Thyroid gland (tissue), 4 donors: ENCODE data around the gene DLG2. TPM values are rescaled to one million over a fixed set of nuclear protein-coding genes. Genes with fewer than 3 reads are reported as not detected.
"Not testable (repeated sequence)": the region's sequence is repeated elsewhere in the genome, so short reads cannot be mapped to it uniquely, and the experiment has no call there.

ENCODE experiments used
- DNase-seq, 2 donors: peaks; one replicate each; pipeline ENCODE4 v3.0.0-alpha.2; 2019
- H3K27ac ChIP-seq, 3 donors: fragments of 200-600 bp; sonication (generic); 1 replicate in 2 of 3; 2 replicates in 1 of 3; pipeline ENCODE4 v1.5.1; 2016 to 2019; ENCODE audit warnings: mild to moderate bottlenecking in 1 of 3, moderate library complexity in 1 of 3
- H3K27me3 ChIP-seq: fragments of 200-600 bp; sonication (generic); one replicate; pipeline ENCODE4 v1.5.1; 2019
- H3K36me3 ChIP-seq, 2 donors: fragments of 200-600 bp; sonication (generic); one replicate each; pipeline ENCODE4 v1.5.1; 2016 to 2019
- H3K4me1 ChIP-seq, 2 donors: fragments of 200-600 bp; sonication (generic); one replicate each; pipeline ENCODE4 v1.5.1; 2017 to 2019
- H3K4me3 ChIP-seq, 3 donors: fragments of 200-600 bp; sonication (generic); replicated peaks in 1 of 3; 1 replicate in 2 of 3; 2 replicates in 1 of 3; pipeline ENCODE4 v1.5.1; 2016; ENCODE audit warnings: mild to moderate bottlenecking in 1 of 3
- H3K9me3 ChIP-seq: fragments of 200-600 bp; sonication (generic); one replicate; pipeline ENCODE4 v1.5.1; 2017
- CTCF ChIP-seq, 6 experiments: fragments of 200-600 bp in 3 of 6; fragments of 450-650 bp in 3 of 6; sonication (generic) in 3 of 6; IDR thresholded peaks; one replicate each; pipeline ENCODE4 v1.5.1; 2016 to 2019; ENCODE audit warnings: antibody characterized with exemption in 6 of 6, mild to moderate bottlenecking in 2 of 6, inconsistent platforms in 1 of 6, moderate library complexity in 1 of 6
- POLR2A ChIP-seq, 2 donors: fragments of 450-650 bp; IDR thresholded peaks; one replicate each; pipeline ENCODE4 v1.6.1; 2017; ENCODE audit warnings: antibody characterized with exemption in 2 of 2, mild to moderate bottlenecking in 2 of 2, moderate library complexity in 1 of 2
- WGBS, 2 donors: methylation state at CpG; one replicate each; pipeline ENCODE4 v1.1.5; 2017; 5-methylcytosine and 5-hydroxymethylcytosine counted together
- intact Hi-C: fragments of 100-400 bp; cut with DNase I; formaldehyde crosslinking; loops from one replicate; pipeline ENCODE4 v1.15.1; 2023
- total RNA-seq, 4 donors: library from RNA; depleted of rRNA; stranded (reverse); fragments of >200 nt; gene quantifications; one replicate each; pipeline ENCODE4 v1.2.3, GENCODE V29; 2016

DLG2 gene
- total RNA-seq, 4 donors from 2014 or later, result 29.4 to 79.4 (median 42.4) TPM

- no peak for TF ChIP-seq CTCF (IDR thresholded peaks at IDR 0.05)
- TF ChIP-seq POLR2A (IDR thresholded peaks at IDR 0.05), result no peak
- Histone ChIP-seq H3K36me3 (no peaks in the 10 kb centered on the region), H3K27ac (no peak overlapping the region), H3K27me3 (no peaks in the 10 kb centered on the region), H3K4me3 (no peak overlapping the region), H3K4me1 (no peaks in the 10 kb centered on the region), H3K9me3 (no peaks in the 10 kb centered on the region)
- DNase-seq, result no peak
- 97 to 98% methylated on average over 12 to 14 of the region's 15 CpGs for WGBS, 2 donors
- intact Hi-C loops, result no loop called here
Measured at GRCh38 chr11:85028329-85029101, 598.6 kb downstream of the DLG2 start.

GRCh38 chr11:85027346-85027745 is 599.8 kb downstream of the DLG2 start:
- H3K4me3 ChIP-seq, result no peak overlapping the region
- no peaks in the 10 kb centered on the region for H3K9me3 ChIP-seq
- intact Hi-C loops, result no loop called here
- no peak for DNase-seq
- no peak for TF ChIP-seq CTCF (IDR thresholded peaks at IDR 0.05)
- TF ChIP-seq POLR2A (IDR thresholded peaks at IDR 0.05), result no peak
- H3K4me1 ChIP-seq, result no peaks in the 10 kb centered on the region
- no peak overlapping the region for H3K27ac ChIP-seq
- H3K36me3 ChIP-seq, result no peaks in the 10 kb centered on the region
- 90 to 96% methylated on average over 10 to 11 of the region's 11 CpGs for WGBS, 2 donors
- no peaks in the 10 kb centered on the region for H3K27me3 ChIP-seq

DNA sequence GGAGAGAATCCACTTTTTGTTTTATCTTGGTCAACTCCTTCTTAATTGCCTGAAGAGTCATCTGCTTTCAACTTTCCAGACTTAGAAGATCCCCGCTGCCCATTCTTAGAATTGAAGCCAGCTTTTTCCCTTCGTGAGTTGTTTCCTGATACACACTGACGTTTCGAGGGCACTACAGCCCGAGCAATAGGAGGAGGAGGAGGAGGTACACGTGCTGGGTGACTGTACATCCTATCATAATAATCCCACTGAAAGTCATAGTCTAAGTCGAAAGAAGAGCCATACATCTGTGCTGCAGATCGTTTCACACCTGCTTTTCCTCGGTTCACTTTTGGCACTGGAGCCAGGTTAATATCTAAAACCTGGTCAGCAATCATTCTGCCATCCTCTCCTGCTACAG is 606.1 kb downstream of the DLG2 start:
- TF ChIP-seq POLR2A (IDR thresholded peaks at IDR 0.05) (no peak), CTCF (IDR thresholded peaks at IDR 0.05) (no peak)
- Histone ChIP-seq H3K27me3 (no peaks in the 10 kb centered on the region), H3K9me3 (no peaks in the 10 kb centered on the region), H3K4me1 (no peaks in the 10 kb centered on the region), H3K4me3 (no peak overlapping the region), H3K27ac (no peak overlapping the region), H3K36me3 (no peaks in the 10 kb centered on the region)
- 84 to 89% methylated on average over 9 of the region's 9 CpGs for WGBS, 2 donors
- intact Hi-C loops, result no loop called here
- no peak for DNase-seq

DNA sequence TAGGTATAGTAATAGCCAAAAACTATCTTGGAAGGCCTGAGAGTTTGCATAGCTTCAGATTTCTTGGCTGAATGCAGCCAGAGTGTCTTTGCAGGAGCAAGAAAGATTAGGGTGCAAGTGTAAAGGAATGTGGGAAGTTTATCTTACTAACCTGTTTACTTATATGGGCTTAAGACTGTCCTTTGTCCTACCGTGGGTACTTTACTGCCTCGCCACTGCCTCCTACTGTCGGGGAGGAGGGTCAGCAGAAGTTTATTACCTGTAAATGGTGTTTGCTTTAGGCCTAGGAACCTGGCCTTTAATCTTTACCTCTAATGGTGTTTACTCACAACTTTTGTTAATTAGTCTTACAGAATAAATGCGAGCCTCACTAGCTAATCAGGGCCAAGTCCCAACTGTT is 633.8 kb downstream of the DLG2 start:
- no peak for DNase-seq
- no peaks in the 10 kb centered on the region for H3K4me1 ChIP-seq
- TF ChIP-seq CTCF (IDR thresholded peaks at IDR 0.05) (no peak), POLR2A (IDR thresholded peaks at IDR 0.05) (no peak)
- no peaks in the 10 kb centered on the region for H3K27me3 ChIP-seq
- H3K36me3 ChIP-seq, result no peaks in the 10 kb centered on the region
- H3K4me3 ChIP-seq, result no peak overlapping the region
- H3K9me3 ChIP-seq, result no peaks in the 10 kb centered on the region
- 41 to 47% methylated on average over 4 of the region's 4 CpGs for WGBS, 2 donors
- no peak overlapping the region for H3K27ac ChIP-seq
- intact Hi-C loops, result no loop called here

- WGBS, 2 donors, result 75 to 79% methylated on average over 3 of the region's 3 CpGs
- H3K36me3 ChIP-seq, result no peaks in the 10 kb centered on the region
Measured at GRCh38 chr11:84990141-84990540, 637.0 kb downstream of the DLG2 start.

GRCh38 chr11:84987686-84988187 is 639.4 kb downstream of the DLG2 start:
- H3K36me3 ChIP-seq, H3K4me3 ChIP-seq, H3K4me1 ChIP-seq, H3K27me3 ChIP-seq, DNase-seq, H3K27ac ChIP-seq, intact Hi-C loops, H3K9me3 ChIP-seq: not testable (repeated sequence)
- 71 to 73% methylated on average over 3 of the region's 3 CpGs for whole genome bisulfite sequencing, 2 donors

More at GRCh38 chr11:84990141-84990540, 637.0 kb downstream of the DLG2 start:
- H3K4me1 ChIP-seq, result no peaks in the 10 kb centered on the region
- intact Hi-C loops, result no loop called here
- no peak overlapping the region for H3K4me3 ChIP-seq
- H3K27ac ChIP-seq, result no peak overlapping the region
- TF ChIP-seq POLR2A (IDR thresholded peaks at IDR 0.05), result no peak
- TF ChIP-seq CTCF (IDR thresholded peaks at IDR 0.05), result no peak
- H3K27me3 ChIP-seq, result no peaks in the 10 kb centered on the region
- DNase-seq, result no peak
- no peaks in the 10 kb centered on the region for H3K9me3 ChIP-seq
